ENCODE measurements around the gene SLC35B3. TPM values are rescaled to one million over a fixed set of nuclear protein-coding genes. Genes with fewer than 3 reads are reported as not detected.

The SLC35B3 gene
- total RNA-seq, 1 donor from 2014 or later = 13.3 TPM

DNA sequence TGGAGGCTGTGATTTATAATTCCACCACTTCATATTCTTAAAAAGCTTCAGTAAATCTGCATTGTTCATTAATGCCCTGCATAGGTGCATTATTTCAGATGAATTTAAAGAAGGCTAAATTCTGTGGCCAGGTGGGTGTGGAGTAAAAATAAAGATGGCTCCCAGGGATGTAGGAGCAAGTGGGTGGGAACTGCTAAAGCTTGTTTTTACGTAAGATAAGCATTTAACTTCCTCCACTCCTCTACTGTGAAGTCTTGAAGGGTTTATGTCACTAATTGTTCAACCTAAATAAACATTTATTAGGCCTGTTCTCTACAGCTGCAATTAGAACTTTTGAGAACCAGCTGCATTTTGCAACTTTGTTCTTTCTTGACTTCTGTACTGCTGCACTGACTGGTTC, 6.8 kb upstream of the SLC35B3 start:
- H3K36me3 Mint-ChIP-seq (ENCODE audit: low read depth) = no peaks in the 10 kb centered on the region
- no peaks in the 10 kb centered on the region for H3K4me1 Mint-ChIP-seq
- no peak overlapping the region for H3K27ac Mint-ChIP-seq
- TF ChIP-seq, protein P1, sequence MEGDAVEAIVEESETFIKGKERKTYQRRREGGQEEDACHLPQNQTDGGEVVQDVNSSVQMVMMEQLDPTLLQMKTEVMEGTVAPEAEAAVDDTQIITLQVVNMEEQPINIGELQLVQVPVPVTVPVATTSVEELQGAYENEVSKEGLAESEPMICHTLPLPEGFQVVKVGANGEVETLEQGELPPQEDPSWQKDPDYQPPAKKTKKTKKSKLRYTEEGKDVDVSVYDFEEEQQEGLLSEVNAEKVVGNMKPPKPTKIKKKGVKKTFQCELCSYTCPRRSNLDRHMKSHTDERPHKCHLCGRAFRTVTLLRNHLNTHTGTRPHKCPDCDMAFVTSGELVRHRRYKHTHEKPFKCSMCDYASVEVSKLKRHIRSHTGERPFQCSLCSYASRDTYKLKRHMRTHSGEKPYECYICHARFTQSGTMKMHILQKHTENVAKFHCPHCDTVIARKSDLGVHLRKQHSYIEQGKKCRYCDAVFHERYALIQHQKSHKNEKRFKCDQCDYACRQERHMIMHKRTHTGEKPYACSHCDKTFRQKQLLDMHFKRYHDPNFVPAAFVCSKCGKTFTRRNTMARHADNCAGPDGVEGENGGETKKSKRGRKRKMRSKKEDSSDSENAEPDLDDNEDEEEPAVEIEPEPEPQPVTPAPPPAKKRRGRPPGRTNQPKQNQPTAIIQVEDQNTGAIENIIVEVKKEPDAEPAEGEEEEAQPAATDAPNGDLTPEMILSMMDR (IDR thresholded peaks at IDR 0.05) = no peak
- H3K4me3 Mint-ChIP-seq = no peak overlapping the region
- peaks cover 5% of the 10 kb centered on the region for H3K27me3 Mint-ChIP-seq
- POLR2A ChIA-PET = no interaction called here
- no peak for DNase-seq
- CTCF ChIA-PET = interaction anchor here (1.2 kb wide), 1 partner anchor 11 kb away, joined by 3 read pairs; no protein-coding TSS in a partner anchor
- no peaks in the 10 kb centered on the region for H3K9me3 Mint-ChIP-seq
- intact Hi-C loops (cut with micrococcal nuclease) = no loop called here
- no peak for ATAC-seq (ENCODE audit: low read depth)

DNA sequence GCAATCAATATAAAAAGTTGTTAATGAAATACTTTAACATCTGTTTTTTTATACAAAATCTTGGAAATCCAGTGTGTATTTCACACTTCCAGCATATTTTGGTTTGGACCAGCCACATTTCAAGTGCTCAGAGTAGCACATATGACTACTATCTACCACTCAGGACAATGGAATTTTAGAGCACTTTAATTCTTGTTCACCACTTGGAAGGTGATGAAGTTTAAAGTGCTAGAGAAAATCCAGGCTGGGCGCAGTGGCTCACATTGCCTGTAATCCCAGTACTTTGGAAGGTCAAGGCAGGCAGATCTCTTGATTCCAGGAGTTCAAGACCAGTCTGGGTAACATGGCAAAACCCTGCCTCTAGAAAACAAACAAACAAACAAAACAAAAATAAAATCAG, 6.1 kb upstream of the SLC35B3 start:
- no peak overlapping the region for H3K4me3 Mint-ChIP-seq
- ChIA-PET CTCF (no interaction called here), POLR2A (no interaction called here)
- H3K9me3 Mint-ChIP-seq = no peaks in the 10 kb centered on the region
- H3K4me1 Mint-ChIP-seq = peaks cover 3% of the 10 kb centered on the region
- peaks cover 5% of the 10 kb centered on the region for H3K27me3 Mint-ChIP-seq
- no peak overlapping the region for H3K27ac Mint-ChIP-seq
- DNase-seq (no peak), ATAC-seq (ENCODE audit: low read depth) (no peak)
- TF ChIP-seq, protein P1 (IDR thresholded peaks at IDR 0.05) = no peak
- intact Hi-C loops (cut with micrococcal nuclease) = no loop called here
- H3K36me3 Mint-ChIP-seq (ENCODE audit: low read depth) = no peaks in the 10 kb centered on the region

DNA sequence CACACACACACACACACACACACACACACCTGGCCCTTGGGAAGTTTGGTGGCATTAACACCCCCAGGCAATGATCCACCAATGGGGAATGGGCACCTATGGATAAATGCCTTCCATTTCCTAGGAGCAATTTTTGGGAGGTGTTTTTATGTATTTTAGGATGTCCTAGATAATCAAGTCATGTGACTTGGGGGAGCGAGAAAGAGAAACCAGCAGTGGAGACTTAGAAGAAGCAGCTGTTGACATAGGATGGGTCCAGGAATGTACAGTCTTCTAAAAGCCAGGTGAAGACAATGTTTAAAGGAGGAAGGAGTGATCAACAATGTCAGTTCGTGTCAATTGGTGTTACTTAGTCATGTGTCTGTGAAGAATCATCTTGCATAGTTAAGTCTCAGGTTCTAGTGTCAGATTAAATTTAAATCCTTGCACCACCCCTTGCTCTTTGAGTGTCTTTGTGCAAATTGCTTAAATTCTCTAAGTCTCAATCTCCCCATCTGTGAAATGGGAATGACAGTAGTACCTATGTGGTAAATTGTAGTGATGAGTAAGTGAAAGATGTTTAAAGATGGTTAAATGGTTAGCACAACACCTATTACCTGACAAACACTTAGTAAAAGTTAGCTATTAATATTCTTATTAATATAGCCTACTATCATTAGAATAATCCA, 4.4 kb upstream of the SLC35B3 start:
- Mint-ChIP-seq H3K4me1 (peaks cover 16% of the 10 kb centered on the region), H3K4me3 (no peak overlapping the region), H3K36me3 (ENCODE audit: low read depth) (peaks cover 4% of the 10 kb centered on the region), H3K27ac (no peak overlapping the region), H3K27me3 (peaks cover 4% of the 10 kb centered on the region), H3K9me3 (no peaks in the 10 kb centered on the region)
- ChIA-PET CTCF (no interaction called here), POLR2A (no interaction called here)
- intact Hi-C loops (cut with micrococcal nuclease) = loop anchor here (10.0 kb wide), 1 partner anchor 235 kb away; no protein-coding TSS in a partner anchor
- TF ChIP-seq, protein P1 (IDR thresholded peaks at IDR 0.05) = no peak
- DNase-seq (no peak), ATAC-seq (ENCODE audit: low read depth) (no peak)

DNA sequence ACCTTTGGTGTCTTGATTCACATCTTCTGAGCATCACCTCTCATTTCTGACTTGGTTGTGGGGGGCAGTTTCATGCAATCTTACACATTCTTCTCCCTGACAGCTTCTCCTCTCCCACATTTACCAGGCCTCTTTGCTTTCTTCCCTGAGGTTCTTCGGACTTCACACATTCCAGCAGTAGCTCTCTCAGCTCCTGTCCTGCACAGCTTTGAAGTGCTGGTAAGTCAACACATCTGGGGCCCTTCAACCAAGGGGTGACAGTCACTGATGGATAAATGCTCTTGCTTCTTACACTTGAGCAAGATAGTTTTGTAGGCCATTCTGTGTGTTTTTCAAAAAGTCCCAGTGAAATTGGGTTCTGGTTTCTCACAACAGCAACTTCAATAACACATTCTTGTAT, 2.5 kb upstream of the SLC35B3 start:
- POLR2A ChIA-PET = no interaction called here
- DNase-seq = no peak
- H3K9me3 Mint-ChIP-seq = no peaks in the 10 kb centered on the region
- TF ChIP-seq, protein P1 (IDR thresholded peaks at IDR 0.05) = no peak
- H3K27ac Mint-ChIP-seq = no peak overlapping the region
- intact Hi-C loops (cut with micrococcal nuclease) = loop anchor here (10.0 kb wide), 1 partner anchor 237 kb away; no protein-coding TSS in a partner anchor
- peaks cover 4% of the 10 kb centered on the region for H3K27me3 Mint-ChIP-seq
- CTCF ChIA-PET = no interaction called here
- no peak for ATAC-seq (ENCODE audit: low read depth)
- H3K4me1 Mint-ChIP-seq = peaks cover 33% of the 10 kb centered on the region
- H3K36me3 Mint-ChIP-seq (ENCODE audit: low read depth) = peaks cover 6% of the 10 kb centered on the region
- H3K4me3 Mint-ChIP-seq = no peak overlapping the region

DNA sequence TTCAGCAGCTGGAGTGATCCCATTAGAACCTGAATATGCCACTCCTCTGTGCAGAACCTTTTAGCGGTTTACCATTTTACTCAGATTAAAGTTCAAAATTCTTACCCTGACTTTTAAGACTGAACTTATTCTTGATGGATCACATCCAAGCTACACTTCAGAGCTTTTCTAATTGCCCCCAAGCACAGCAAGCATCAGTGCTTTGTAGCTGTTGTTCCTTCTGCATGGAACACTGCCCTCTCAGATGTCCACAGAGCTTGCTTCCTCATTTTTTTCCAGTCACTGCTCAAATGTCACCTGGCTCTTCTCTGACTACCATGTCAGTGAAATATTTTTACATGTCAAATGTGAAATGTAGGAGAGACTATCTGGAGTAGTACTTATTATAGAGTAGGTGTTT, 1.6 kb upstream of the SLC35B3 start:
- Mint-ChIP-seq H3K36me3 (ENCODE audit: low read depth) (peaks cover 11% of the 10 kb centered on the region), H3K9me3 (no peaks in the 10 kb centered on the region), H3K27ac (no peak overlapping the region), H3K4me1 (peaks cover 39% of the 10 kb centered on the region), H3K4me3 (no peak overlapping the region), H3K27me3 (no peaks in the 10 kb centered on the region)
- CTCF ChIA-PET = no interaction called here
- intact Hi-C loops (cut with micrococcal nuclease) = loop anchor here (10.0 kb wide), 1 partner anchor 238 kb away; no protein-coding TSS in a partner anchor
- DNase-seq (no peak), ATAC-seq (ENCODE audit: low read depth) (no peak)
- TF ChIP-seq, protein P1 (IDR thresholded peaks at IDR 0.05) = no peak
- POLR2A ChIA-PET = no interaction called here

All from activated B cell treated with CpG ODN at 0.5 μM for 24 hours (primary cell).